ENCODE results near the gene MICAL2. TPM values are rescaled to one million over a fixed set of nuclear protein-coding genes. Genes with fewer than 3 reads are reported as not detected.

The MICAL2 gene
- total RNA-seq, 1 donor from 2014 or later = 510 TPM

DNA sequence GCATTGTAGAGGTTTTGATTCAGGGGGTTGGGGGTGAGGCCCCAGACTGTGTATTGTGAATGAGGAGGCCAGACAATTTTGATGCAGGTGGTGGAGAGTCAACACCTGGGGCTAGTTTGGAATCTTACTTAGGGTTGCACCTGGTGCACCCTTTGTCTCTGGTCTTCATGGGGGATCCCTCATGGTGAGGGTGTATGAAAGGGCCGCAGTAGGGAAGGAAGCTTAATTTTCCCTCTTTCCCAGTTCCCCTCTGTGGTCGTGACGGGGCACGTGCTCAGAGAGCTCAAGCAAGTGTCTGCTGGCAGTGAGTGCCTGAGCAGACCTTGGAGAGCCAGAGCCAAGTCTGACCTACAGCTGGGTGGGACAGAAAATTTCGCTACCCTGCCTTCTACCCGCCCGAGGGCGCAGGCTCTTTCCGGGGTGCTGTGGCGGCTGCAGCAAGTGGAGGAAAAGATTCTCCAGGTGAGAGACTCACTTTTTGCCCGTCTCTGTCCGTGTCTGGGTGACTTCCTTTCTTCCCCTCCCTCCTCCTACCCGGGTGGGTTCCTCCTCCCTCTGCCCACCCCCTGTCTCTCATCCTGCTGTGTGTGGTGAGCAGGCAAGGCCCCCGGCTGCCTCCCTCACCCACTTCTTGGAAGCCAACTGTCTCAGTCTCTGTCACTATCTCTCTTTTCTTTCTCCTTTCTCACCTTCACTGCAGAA lies 131.7 kb downstream of the MICAL2 start:
- DNase-seq = peak; percentile 61
- Mint-ChIP-seq H3K36me3 (ENCODE audit: low read depth) (peaks cover 66% of the 10 kb centered on the region), H3K9me3 (no peaks in the 10 kb centered on the region), H3K4me3 (peak overlapping the region; percentile 2), H3K27ac (peak overlapping the region; percentile 83), H3K4me1 (peaks cover 36% of the 10 kb centered on the region), H3K27me3 (no peaks in the 10 kb centered on the region)
- intact Hi-C loops (cut with micrococcal nuclease) = no loop called here

DNA sequence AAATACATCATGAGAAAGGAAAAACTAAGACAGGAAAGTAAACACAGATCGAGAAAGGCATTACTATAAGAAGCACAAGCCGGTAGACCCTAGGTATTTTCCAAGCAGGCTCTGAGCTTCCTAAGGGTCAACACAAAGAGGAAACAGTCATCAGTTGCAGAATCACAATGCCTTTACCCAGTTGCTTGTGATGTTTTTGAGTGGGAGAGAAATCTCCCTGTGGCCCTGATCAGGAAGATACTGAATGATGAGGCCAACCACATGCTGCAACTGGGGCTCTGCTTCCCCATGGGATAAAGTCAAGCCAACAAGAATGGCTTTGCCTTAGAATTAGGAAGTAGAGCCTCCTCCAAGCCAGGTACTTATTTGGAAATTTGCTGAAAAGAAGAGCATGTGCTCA lies 132.6 kb downstream of the MICAL2 start:
- peak overlapping the region; percentile 83 for H3K27ac Mint-ChIP-seq
- no peaks in the 10 kb centered on the region for H3K27me3 Mint-ChIP-seq
- H3K9me3 Mint-ChIP-seq = no peaks in the 10 kb centered on the region
- no peak for DNase-seq
- intact Hi-C loops (cut with micrococcal nuclease) = no loop called here
- peaks cover 35% of the 10 kb centered on the region for H3K4me1 Mint-ChIP-seq
- peaks cover 68% of the 10 kb centered on the region for H3K36me3 Mint-ChIP-seq (ENCODE audit: low read depth)
- peak overlapping the region; percentile 2 for H3K4me3 Mint-ChIP-seq

DNA sequence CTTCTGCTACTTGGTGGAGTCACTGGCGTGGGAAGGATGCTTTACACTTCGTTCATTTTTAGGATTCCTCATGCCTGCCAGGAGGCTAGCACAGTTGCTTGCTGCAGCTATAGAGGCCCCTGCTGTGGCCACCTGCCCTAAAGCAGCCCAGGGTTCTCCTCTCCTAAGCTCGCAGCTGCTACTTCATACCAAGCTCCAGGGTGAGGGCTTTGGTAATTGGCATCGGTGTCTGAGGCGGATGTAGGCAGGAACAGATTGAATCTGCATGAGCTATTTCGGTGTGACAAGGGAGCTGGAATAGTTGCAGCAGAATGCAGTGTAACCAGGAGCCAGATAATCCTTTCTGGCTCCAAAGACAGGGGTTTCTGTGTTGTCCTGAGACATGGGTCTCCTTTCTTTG lies 133.1 kb downstream of the MICAL2 start:
- Mint-ChIP-seq H3K36me3 (ENCODE audit: low read depth) (peaks cover 63% of the 10 kb centered on the region), H3K4me3 (no peak overlapping the region), H3K27me3 (no peaks in the 10 kb centered on the region)

DNA sequence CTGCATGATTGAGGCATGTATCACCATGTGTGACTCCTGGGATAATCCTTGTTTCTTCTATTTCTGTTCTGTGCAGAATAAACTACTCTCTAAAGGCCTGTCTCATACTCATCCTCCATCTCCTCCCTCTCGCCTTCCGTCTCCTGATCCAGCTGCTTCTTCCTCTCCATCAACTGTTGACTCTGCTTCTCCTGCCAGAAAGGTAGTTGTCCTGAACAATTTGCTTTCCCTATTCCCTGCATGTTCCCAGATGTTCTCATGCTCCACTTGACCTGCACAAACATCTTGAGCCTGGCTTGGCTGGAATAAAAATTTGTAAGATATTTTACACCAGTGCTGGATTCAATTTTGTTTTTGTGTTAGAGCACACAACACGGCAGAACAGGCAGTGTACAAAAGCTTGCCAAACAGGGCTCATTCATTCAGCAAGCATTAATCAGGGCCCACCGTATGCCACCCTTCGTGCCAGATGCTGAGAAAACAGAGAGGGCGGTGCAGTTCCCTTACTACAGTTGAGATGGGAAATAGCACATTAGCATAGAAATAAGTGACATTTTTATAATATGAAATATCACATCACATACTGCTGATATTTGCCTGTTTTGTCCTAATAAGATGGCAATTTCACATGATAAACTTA lies 133.6 kb downstream of the MICAL2 start:
- DNase-seq = no peak
- Mint-ChIP-seq H3K4me3 (no peak overlapping the region), H3K9me3 (no peaks in the 10 kb centered on the region), H3K27me3 (no peaks in the 10 kb centered on the region), H3K4me1 (peaks cover 32% of the 10 kb centered on the region), H3K27ac (peak overlapping the region; percentile 49), H3K36me3 (ENCODE audit: low read depth) (peaks cover 64% of the 10 kb centered on the region)
- intact Hi-C loops (cut with micrococcal nuclease) = no loop called here

More for the DNA sequence above, 133.1 kb downstream of the MICAL2 start:
- intact Hi-C loops (cut with micrococcal nuclease) = no loop called here
- Mint-ChIP-seq H3K27ac (peak overlapping the region; percentile 83), H3K9me3 (no peaks in the 10 kb centered on the region), H3K4me1 (peaks cover 32% of the 10 kb centered on the region)
- DNase-seq = no peak

DNA sequence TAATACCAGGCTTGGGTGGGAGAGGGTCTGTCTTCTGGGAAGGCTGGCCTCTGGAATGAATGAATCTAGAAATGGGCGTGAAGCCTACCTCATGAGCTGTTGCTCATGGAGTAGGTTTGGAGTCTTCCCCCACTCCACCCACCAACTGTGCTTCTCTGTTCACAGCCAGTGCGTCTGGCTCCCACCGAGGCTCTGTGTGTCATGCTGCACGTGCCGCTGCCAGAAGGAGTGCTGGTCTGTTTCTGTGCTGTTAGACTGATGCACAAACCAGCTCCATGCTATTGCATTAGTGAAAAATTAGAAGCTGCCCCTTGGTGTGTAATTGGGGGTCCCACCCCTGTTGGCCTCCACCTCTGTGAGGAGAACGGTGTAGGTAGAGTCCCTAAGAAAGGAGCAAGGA lies 134.7 kb downstream of the MICAL2 start:
- H3K27me3 Mint-ChIP-seq = no peaks in the 10 kb centered on the region
- H3K4me3 Mint-ChIP-seq = no peak overlapping the region
- DNase-seq = no peak
- peaks cover 30% of the 10 kb centered on the region for H3K4me1 Mint-ChIP-seq
- intact Hi-C loops (cut with micrococcal nuclease) = no loop called here
- H3K27ac Mint-ChIP-seq = no peak overlapping the region
- H3K36me3 Mint-ChIP-seq (ENCODE audit: low read depth) = peaks cover 65% of the 10 kb centered on the region
- H3K9me3 Mint-ChIP-seq = no peaks in the 10 kb centered on the region

DNA sequence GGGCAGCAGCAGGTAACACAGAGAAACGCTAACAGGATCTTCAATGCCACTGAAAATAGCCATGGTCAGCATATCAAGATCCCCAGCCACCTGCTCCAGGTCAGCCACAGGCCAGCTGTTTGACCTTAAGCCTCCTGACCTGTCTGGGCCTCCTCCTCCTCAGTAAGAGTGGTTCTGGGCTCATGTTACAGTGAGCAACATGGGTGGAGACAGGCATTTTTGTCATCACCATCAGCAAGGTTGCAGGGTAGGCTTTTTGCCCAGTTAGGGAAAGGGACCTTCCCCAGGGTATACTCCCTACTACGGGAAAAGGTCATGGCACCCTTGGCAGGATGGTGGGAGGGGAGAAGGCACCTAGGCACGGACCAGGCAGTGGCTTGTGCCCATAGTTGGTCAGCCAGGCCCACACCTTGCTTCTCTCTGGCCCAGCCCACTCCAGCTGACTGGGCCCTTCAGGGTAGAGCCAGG lies 135.2 kb downstream of the MICAL2 start:
- Mint-ChIP-seq H3K4me3 (no peak overlapping the region), H3K27ac (no peak overlapping the region), H3K36me3 (ENCODE audit: low read depth) (peaks cover 65% of the 10 kb centered on the region), H3K9me3 (no peaks in the 10 kb centered on the region), H3K27me3 (no peaks in the 10 kb centered on the region), H3K4me1 (peaks cover 30% of the 10 kb centered on the region)
- intact Hi-C loops (cut with micrococcal nuclease) = no loop called here
- no peak for DNase-seq

DNA sequence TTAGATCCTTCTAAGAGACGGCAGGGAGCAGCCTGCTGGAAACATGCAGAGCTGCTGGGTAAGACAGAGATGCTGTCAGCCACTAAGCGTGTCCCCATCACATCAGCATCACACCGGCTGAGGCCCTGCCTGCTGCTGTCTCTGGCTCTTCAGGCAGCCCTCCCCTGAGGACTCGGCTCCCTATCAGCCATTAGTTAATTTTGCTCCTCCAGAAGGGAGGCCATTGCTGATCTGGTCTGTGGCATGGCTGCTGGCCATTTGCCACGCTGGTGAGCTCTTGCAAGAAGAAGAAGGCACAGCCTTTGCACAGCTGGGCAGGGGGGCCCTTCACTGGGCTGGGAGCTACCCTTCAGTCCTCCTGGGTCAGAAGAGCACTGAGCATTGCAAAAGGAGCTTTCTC lies 135.8 kb downstream of the MICAL2 start:
- Mint-ChIP-seq H3K27me3 (no peaks in the 10 kb centered on the region), H3K4me3 (no peak overlapping the region), H3K9me3 (no peaks in the 10 kb centered on the region), H3K4me1 (peaks cover 27% of the 10 kb centered on the region), H3K36me3 (ENCODE audit: low read depth) (peaks cover 63% of the 10 kb centered on the region), H3K27ac (no peak overlapping the region)
- intact Hi-C loops (cut with micrococcal nuclease) = no loop called here
- no peak for DNase-seq

DNA sequence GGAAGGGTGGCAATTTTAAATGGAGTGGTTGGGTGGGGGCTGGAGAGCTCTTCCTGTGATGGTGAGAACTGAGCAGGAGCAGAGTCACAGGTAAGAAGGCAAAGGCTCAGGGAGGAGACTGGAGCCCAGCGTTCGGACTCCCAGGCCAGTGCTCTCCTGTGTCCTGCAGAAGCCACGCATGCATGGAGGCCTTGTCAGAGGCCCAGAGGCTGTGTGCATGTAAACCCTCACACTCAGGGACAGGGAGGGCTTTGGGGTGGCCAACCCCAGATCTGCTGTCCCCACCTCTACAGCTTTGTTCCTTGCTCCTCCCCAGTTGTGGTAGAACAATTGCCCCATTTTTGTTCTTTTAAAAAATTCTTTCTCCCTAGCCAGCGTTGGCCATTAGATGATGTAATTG lies 136.6 kb downstream of the MICAL2 start:
- no peak for DNase-seq
- peaks cover 19% of the 10 kb centered on the region for H3K4me1 Mint-ChIP-seq
- intact Hi-C loops (cut with micrococcal nuclease) = no loop called here
- H3K36me3 Mint-ChIP-seq (ENCODE audit: low read depth) = peaks cover 55% of the 10 kb centered on the region
- no peak overlapping the region for H3K4me3 Mint-ChIP-seq
- no peaks in the 10 kb centered on the region for H3K9me3 Mint-ChIP-seq
- no peak overlapping the region for H3K27ac Mint-ChIP-seq
- no peaks in the 10 kb centered on the region for H3K27me3 Mint-ChIP-seq

DNA sequence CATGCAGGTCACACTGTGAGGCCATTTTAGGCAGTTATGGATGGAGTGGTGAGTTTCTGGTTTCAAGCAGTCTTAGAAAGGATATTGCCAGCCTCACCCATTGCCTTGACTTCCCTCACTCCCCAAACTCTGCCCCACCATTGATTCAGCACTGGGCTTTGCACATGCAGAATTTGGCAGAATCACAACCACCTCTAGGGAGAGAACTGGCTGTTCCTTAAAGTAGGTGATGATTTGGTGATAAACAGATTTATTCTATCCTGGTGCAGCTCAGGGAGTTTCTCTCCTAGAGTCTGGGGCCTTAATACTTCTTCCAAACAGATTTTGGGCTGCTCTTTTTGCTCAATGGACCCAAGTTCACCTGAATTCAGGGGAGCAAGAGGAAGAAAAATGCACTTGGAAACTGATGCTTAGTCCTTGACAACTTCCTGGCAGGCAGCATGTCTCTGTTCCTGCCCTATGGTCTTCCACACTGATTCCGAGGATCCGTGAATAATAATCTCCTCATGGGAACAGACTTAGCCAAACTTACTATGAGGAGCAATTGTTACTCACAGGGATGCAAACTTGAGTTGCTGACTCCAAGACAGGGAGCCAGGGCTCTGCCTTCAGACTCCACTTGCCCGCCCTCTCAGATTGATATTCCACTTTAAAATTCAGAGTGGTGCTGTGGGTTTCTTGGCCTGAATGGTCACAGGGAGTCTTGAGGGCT lies 137.3 kb downstream of the MICAL2 start:
- Mint-ChIP-seq H3K4me1 (peaks cover 12% of the 10 kb centered on the region), H3K36me3 (ENCODE audit: low read depth) (peaks cover 48% of the 10 kb centered on the region), H3K4me3 (no peak overlapping the region), H3K27me3 (no peaks in the 10 kb centered on the region), H3K9me3 (no peaks in the 10 kb centered on the region), H3K27ac (no peak overlapping the region)
- intact Hi-C loops (cut with micrococcal nuclease) = no loop called here
- no peak for DNase-seq

DNA sequence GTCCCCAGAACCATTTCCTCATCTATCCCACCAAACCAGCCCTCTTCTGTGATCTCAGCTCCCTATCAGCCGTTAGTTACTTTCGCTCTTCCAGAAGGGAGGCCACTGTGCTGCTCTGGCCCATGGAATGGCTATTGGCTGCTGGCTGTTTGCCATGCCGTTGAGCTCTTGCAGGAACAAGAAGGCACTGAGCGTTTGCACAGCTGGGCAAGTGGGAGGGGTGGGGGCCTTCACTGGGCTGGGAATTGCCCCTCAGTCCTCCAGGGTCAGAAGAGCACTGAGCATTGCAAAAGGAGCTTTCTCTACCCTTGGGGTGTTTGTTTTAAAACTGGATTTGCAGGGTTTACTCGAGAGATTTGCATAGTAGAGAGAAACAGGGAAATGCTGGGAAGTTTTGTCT lies 137.9 kb downstream of the MICAL2 start:
- no peak overlapping the region for H3K4me3 Mint-ChIP-seq
- H3K27ac Mint-ChIP-seq = peak overlapping the region; percentile 52

DNA sequence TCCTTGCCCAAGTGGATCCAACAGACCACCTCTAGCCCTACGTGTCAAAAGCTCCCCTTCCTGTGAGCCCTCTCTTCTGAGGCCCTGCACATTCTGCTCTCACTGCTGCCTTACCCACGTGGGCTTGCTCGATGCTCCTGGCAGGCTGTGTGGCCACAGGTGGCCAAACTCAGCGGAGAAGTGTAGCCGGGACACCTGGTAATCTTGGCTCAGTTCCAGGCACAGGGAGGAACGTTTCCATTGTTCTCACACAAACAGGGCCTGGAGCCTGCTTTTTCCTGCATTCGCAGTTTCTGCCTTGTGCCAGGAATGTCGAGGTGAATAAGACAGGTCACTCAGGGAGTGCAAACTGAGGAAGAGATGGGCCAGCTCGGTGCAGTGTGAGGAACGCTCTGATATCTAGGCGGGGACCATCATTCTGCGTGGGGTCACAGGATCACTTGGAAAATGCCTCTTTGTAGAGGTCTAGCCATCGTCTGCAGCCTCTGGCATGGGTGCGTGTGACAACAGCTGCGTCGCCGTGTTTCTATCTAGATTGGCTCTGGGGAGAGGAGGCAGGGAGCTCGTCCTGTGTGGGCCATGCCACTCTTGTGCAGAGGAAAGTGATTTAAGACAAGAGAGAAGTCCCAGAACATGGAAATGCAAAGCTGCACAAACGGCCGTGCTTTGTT lies 139.3 kb downstream of the MICAL2 start:
- Mint-ChIP-seq H3K36me3 (ENCODE audit: low read depth) (peaks cover 29% of the 10 kb centered on the region), H3K9me3 (no peaks in the 10 kb centered on the region), H3K27me3 (no peaks in the 10 kb centered on the region), H3K4me3 (no peak overlapping the region), H3K4me1 (no peaks in the 10 kb centered on the region), H3K27ac (peak overlapping the region; percentile 43)
- intact Hi-C loops (cut with micrococcal nuclease) = no loop called here
- DNase-seq = no peak

More for the DNA sequence above, 137.9 kb downstream of the MICAL2 start:
- Mint-ChIP-seq H3K9me3 (no peaks in the 10 kb centered on the region), H3K4me1 (peaks cover 6% of the 10 kb centered on the region), H3K27me3 (no peaks in the 10 kb centered on the region), H3K36me3 (ENCODE audit: low read depth) (peaks cover 42% of the 10 kb centered on the region)
- no peak for DNase-seq
- intact Hi-C loops (cut with micrococcal nuclease) = no loop called here

DNA sequence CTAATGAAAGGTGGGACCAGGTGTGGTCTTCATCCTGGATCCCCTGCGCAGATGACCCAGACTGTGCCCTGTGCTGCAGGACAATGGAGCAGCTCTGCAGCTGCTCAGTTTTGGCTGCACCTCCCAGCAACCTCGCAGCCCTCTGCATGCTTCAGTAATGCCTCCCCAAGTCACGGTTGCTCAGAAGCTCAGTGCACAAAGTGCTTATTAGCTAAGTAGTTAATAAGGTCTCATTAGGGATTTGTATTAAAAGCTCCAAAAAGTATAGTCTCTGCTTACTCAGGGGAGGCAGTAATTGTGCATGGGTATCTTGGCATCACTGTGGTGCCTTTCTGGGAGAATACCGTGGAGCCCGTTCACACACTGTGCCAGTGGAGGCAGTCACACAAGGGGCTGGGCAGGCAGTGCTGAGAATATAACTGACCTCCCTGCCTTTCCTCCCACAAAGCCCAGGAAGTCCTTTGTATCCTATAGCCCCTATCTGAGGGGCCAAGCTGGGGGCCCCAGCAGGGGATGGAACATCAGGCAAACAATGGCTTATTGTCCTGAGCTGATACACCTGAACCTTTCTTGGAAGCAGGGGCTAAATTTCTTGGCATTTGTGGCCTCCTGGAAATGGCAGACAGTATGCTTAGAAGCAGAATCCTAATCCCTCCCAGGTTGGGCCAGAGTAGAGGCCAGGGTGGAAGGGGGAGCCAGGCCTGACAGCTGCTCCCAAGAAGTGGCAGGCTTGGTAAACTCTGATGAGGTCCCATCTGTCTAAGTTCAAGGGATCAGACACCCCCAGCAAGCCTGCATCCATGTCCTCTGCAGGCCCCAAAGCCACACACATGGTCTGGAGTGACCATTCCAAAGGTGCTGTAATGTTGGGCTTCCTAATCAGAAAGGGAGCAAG lies 141.5 kb downstream of the MICAL2 start:
- H3K27me3 Mint-ChIP-seq = no peaks in the 10 kb centered on the region
- DNase-seq = no peak
- intact Hi-C loops (cut with micrococcal nuclease) = no loop called here
- no peak overlapping the region for H3K27ac Mint-ChIP-seq
- peaks cover 36% of the 10 kb centered on the region for H3K36me3 Mint-ChIP-seq (ENCODE audit: low read depth)
- H3K4me3 Mint-ChIP-seq = no peak overlapping the region
- H3K4me1 Mint-ChIP-seq = no peaks in the 10 kb centered on the region
- H3K9me3 Mint-ChIP-seq = no peaks in the 10 kb centered on the region

DNA sequence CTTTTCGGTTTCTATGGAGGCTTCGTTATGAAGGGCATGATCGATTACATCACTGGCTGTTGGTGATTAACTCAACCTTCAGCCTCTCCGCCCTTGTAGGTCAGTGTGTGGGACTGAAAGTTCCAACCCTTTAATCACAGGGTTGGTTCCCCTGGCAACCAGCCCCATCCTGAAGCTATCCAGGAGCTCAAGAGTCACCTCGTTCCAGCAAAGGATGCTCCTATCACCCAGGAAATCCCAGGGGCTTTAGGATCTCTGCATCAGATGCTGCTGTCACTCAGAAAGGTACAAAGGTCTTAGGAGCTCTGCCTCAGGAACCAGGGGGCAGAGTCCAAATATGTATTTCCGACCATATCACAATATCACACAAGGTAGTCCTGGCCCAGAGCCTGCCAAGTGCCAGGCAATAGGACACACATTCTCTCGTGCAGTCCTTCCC lies 143.5 kb downstream of the MICAL2 start:
- no peaks in the 10 kb centered on the region for H3K4me1 Mint-ChIP-seq
- H3K27me3 Mint-ChIP-seq = no peaks in the 10 kb centered on the region
- H3K36me3 Mint-ChIP-seq (ENCODE audit: low read depth) = peaks cover 42% of the 10 kb centered on the region
- H3K27ac Mint-ChIP-seq = no peak overlapping the region
- no peak overlapping the region for H3K4me3 Mint-ChIP-seq
- no peak for DNase-seq
- H3K9me3 Mint-ChIP-seq = no peaks in the 10 kb centered on the region
- intact Hi-C loops (cut with micrococcal nuclease) = no loop called here

Measured in activated CD4-positive, alpha-beta T cell treated with anti-CD3 and anti-CD28 coated beads, Interleukin-2, amount 10 ng/mL, durations not matched to agents 24 days and 14 days (primary cell).